Endothelial cell of umbilical vein (primary cell): ENCODE results near the gene CYTIP.

Experiments used
- EZH2 ChIP-seq: IDR thresholded peaks from 2 replicates; pipeline ENCODE4 v1.6.1; 2012; ENCODE audit warnings: borderline replicate concordance, low read depth, mild to moderate bottlenecking, moderate library complexity, low read length, inconsistent platforms; ENCODE audit not compliant: severe bottlenecking
- JUN ChIP-seq: IDR thresholded peaks from 2 replicates; pipeline ENCODE4 v1.6.1; 2011; ENCODE audit warnings: borderline replicate concordance, low read depth; ENCODE audit not compliant: insufficient read length, insufficient read depth
- POLR2A ChIP-seq: IDR thresholded peaks from 2 replicates; pipeline ENCODE4 v1.6.1; 2012; ENCODE audit warnings: low read depth, mild to moderate bottlenecking, control low read depth, low read length
- POLR2AphosphoS5 ChIP-seq: IDR thresholded peaks from 2 replicates; pipeline ENCODE4 v1.6.1; 2012; ENCODE audit warnings: low read depth, mild to moderate bottlenecking, control low read depth, low read length, moderate library complexity; ENCODE audit not compliant: insufficient read depth
- TF ChIP-seq, protein P1 (sequence below): IDR thresholded peaks from 2 replicates; pipeline ENCODE4 v1.6.1; 2011; ENCODE audit not compliant: insufficient read depth, insufficient read length
- TF ChIP-seq, protein P2 (sequence below), 2 donors: IDR thresholded peaks; 1 replicate in 1 of 2; 2 replicates in 1 of 2; pipeline ENCODE4 v1.5.1; 2011; ENCODE audit warnings: low read length in 2 of 2, mild to moderate bottlenecking in 2 of 2, moderate library complexity in 2 of 2, control low read depth in 1 of 2, inconsistent platforms in 1 of 2, low read depth in 1 of 2; ENCODE audit not compliant: insufficient read depth in 1 of 2; ENCODE audit errors: extremely low read depth in 1 of 2

DNA sequence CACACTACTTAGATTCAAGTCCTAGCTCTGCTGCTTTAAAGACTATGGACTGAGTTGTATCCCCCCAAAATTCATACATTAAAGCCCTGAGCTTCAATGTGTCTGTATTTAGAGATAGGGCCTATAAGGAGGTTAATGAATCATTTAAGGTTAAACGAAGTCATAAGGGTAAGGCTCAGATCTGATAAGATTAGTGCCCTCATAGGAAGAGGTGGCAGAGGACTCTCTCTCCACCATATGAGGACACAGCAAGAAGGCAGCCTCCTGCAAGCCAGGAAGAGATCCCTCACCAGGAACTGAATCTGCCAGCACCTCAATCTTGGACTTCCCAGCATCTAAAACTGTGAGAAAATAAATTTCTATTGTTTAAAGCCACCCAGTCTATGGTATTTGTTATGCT is 3.1 kb upstream of the CYTIP start:
- no peak for TF ChIP-seq POLR2A
- TF ChIP-seq, protein P1, sequence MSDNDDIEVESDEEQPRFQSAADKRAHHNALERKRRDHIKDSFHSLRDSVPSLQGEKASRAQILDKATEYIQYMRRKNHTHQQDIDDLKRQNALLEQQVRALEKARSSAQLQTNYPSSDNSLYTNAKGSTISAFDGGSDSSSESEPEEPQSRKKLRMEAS = no peak
- TF ChIP-seq EZH2 = no peak
- TF ChIP-seq, protein P2, sequence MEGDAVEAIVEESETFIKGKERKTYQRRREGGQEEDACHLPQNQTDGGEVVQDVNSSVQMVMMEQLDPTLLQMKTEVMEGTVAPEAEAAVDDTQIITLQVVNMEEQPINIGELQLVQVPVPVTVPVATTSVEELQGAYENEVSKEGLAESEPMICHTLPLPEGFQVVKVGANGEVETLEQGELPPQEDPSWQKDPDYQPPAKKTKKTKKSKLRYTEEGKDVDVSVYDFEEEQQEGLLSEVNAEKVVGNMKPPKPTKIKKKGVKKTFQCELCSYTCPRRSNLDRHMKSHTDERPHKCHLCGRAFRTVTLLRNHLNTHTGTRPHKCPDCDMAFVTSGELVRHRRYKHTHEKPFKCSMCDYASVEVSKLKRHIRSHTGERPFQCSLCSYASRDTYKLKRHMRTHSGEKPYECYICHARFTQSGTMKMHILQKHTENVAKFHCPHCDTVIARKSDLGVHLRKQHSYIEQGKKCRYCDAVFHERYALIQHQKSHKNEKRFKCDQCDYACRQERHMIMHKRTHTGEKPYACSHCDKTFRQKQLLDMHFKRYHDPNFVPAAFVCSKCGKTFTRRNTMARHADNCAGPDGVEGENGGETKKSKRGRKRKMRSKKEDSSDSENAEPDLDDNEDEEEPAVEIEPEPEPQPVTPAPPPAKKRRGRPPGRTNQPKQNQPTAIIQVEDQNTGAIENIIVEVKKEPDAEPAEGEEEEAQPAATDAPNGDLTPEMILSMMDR (IDR thresholded peaks at IDR 0.05; ENCODE audit: extremely low read depth in 1 of 2, insufficient read depth in 1 of 2, low read depth in 1 of 2, low read length in 2 of 2) = no peak
- no peak for TF ChIP-seq POLR2AphosphoS5
- no peak for TF ChIP-seq JUN
